ENCODE data around the gene CAPZA1.

CAPZA1 gene

DNA sequence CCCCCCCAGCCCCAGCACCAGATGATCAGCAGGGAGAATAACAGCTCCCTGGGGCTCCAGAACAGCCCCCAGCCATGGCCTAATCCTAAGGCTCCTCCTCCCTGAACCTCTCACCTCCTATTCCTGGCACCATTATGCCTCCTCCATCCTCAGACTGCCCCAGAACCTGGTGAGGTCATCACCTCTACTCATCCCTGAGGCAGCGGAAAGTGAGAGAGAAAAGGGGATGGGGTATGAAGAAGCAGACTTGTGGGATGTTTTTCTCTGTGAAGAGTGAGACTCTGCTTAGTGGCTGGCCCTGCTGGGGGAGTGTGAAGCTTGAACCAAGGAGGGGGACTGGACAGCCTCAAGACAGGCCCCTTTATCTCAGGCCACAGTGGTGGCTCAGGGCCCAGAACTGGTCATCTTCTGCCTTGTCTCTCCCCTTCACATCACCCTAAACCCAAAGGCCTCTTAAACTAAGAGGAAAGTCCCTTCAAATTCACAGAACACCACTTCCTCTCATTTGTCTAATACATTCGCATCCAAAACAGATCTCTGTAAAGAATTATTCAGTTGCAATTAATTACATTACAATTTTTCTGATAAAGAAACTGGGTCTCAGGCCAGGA is 97.7 kb downstream of the CAPZA1 start:
- DNase-seq = no peak

GRCh38 chr1:112718691-112719418 is 99.2 kb downstream of the CAPZA1 start:
- DNase-seq = peak; percentile 8 to 61

- no peak for DNase-seq
Observed at GRCh38 chr1:112719706-112720105, 100.1 kb downstream of the CAPZA1 start.

- DNase-seq = no peak
Observed at GRCh38 chr1:112720800-112721199, 101.2 kb downstream of the CAPZA1 start.

Measured in SHP77 (cell line).